GM12874 (cell line): ENCODE results near the gene BRICD5.

Source experiments
- CTCF ChIP-seq: IDR thresholded peaks from 2 replicates; pipeline ENCODE4 v1.5.1; 2011; ENCODE audit warnings: low read depth, mild to moderate bottlenecking, control low read depth, low read length, moderate library complexity; ENCODE audit not compliant: insufficient read depth

BRICD5 gene

GRCh38 chr16:2166263-2167067, 44.2 kb downstream of the BRICD5 start:
- TF ChIP-seq CTCF = no peak

GRCh38 chr16:2165861-2166260, 44.8 kb downstream of the BRICD5 start:
- TF ChIP-seq CTCF = no peak

- no peak for TF ChIP-seq CTCF
Observed at GRCh38 chr16:2163211-2163881, 47.3 kb downstream of the BRICD5 start.

- TF ChIP-seq CTCF = no peak
Observed at GRCh38 chr16:2162676-2163118, 48.0 kb downstream of the BRICD5 start.

GRCh38 chr16:2161911-2162310, 48.8 kb downstream of the BRICD5 start:
- no peak for TF ChIP-seq CTCF

- no peak for TF ChIP-seq CTCF
Observed at GRCh38 chr16:2160915-2161551, 49.6 kb downstream of the BRICD5 start.
